ENCODE results near the gene OR5K2.

The OR5K2 gene

DNA sequence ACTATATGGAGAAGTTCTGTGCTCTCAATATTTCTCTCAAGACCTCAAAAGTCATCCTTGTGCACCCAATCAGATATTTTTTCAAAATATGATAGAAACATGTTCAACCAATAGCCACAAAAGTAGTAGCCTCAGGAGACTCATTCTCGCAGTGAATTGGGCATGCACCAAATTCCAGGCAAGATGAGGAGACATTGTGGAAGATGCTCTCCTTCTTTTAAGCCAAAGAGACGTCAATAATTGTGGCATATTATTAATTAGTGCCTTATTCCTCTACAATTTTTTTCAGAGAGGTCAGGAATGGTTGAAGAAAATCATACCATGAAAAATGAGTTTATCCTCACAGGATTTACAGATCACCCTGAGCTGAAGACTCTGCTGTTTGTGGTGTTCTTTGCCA, at the start of gene OR5K2:
Gene OR5K2 (plus strand): TSS at position 301 of the 400 bp plus-strand sequence. CDS start 0 bp downstream, at position 301.
- DNase-seq (ENCODE audit: low read depth in 1 of 2, low spot score in 1 of 2), result no peak

DNA sequence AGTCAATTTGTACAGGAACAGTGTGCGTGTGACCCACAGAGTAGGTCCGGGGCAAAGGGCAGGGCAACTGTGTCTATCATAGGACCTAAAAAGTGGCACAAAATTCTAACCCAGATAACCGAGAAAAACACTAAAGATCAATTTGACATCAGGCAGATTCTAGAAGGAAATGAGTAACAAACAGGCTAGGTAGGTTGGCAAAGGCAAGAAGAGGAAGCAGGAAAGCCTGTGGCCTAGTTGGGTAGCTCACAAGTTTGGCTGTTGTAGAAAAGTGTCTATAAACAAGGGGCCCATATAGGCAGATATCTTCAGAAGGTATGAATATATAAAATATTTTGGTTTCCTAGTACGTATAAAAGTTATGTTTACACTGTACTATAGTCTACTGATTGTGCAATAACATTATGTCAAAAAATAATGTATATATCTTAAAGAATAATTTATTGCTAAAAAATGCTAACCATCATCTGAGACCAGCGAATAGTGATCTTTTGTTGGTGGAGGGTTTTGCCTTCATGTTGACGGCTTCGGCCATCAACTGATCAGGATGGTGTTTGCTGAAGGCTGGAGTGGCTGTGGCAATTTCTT, 47.8 kb upstream of the OR5K2 start:
- no peak for DNase-seq (ENCODE audit: low read depth in 1 of 2, low spot score in 1 of 2)

DNA sequence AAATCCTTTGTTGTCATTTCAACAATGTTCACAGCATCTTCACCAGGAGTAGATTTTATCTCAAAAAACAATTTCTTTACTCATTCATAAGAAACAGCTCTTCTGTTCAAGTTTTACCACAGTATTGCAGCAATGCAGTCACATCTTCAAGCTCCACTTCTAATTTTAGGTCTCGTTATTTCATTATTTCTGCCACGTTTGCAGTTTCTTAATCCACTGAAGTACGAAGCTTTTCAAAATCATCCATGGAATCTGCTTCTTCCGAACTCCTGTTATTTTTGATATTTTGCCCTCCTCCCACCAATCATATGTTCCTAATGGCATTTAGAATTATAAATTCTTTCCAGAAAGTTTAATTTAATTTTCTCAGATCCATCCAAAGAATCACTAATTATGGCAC, 47.1 kb upstream of the OR5K2 start:
- no peak for DNase-seq (ENCODE audit: low read depth in 1 of 2, low spot score in 1 of 2)

DNA sequence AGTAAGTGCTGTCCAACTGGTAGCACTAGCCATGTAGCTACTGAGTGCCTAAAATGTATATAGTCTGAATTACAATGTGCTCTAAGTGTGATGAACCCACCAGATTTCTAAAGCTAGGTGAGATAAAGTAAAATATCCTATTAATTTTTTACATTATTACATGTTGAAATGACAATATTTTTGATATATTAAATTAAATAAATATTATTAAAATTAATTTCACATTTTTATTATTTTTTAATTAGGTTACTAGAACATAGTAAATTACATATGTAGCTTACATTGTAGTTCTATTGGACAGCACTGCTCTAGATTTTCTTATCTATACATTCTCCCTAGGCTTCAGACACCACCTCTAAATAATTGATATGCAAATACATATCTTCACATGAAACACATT, 43.7 kb upstream of the OR5K2 start:
- no peak for DNase-seq (ENCODE audit: low read depth in 1 of 2, low spot score in 1 of 2)

DNA sequence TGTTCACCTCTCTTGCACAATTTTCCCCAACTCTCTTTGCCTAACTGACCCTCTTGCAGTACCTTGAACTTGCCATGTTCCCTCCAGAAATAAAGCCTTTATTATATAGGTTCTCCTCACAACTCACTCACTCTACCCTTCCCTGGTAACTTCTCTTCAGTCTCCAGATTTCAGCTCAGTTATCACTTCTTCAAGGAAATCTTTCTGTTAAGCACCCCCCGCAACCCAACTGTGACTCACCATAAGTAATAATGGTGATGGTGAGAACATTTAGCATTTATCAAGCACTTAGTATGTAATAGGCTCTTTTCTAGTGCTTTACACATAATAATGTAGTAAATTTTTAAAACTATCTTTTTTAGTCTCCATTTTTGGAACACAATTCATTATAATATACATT, 42.6 kb upstream of the OR5K2 start:
- DNase-seq (ENCODE audit: low read depth in 1 of 2, low spot score in 1 of 2), result no peak

DNA sequence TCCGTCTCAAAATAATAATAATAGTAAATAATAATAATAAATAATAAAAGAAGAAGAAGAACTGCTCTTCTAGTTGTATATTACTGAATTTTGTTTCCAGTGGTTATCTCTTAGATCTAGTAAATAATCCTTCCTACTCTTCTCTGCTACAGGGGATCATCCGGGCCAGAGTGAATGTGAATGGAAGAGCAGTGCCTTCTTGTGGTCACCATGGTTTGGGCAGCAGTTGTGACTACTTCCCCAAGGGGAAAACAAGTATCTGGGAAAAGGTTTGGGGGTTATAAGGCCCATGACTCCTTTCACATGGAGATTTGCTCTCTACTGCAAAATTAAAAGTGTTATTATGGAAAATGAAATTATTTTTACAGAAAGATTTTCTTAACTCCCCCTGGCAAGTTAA, 39.9 kb upstream of the OR5K2 start:
- DNase-seq (ENCODE audit: low read depth in 1 of 2, low spot score in 1 of 2), result no peak

DNA sequence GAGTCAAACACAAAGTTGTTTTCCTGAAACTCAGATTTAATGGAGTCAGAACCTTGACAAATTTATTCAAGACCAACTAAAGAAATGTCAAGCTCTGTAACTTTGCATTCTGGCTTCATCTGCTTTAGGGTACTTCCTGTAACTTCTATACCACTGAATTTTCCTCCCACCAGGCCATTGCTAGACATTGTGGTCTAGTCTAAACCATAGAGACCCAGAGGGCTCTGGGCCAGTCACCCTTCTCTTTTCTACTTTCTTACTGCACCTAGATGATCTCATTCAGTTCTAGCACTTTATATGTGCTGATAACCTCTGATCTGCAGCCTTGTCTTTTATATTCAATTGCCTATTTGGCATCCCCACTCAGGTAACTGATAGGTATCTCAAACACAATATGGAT, 37.3 kb upstream of the OR5K2 start:
- no peak for DNase-seq (ENCODE audit: low read depth in 1 of 2, low spot score in 1 of 2)

DNA sequence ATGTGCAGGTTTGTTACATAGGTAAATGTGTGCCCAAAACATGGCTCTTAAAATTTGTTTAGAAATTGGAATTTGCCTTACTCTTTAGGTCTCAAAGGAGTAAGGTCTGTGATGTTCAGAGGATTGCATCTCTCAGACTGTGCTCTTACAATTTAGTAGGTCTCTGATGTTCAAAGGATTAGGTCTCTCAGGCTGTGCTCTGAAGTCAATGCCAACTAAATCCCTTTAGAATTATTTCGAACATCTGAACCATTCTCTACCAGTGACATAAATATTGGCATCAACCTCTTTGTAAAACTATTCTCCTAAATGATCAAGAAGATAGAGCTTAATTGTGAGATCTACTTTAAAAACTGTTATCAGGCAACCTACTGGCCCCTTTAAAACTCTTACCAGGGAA, 34.6 kb upstream of the OR5K2 start, which contains the start of gene OR5K1:
Gene OR5K1 (plus strand): TSS at position 301 of the 400 bp plus-strand sequence. CDS start 6,376 bp downstream, outside the sequence.
- DNase-seq (ENCODE audit: low read depth in 1 of 2, low spot score in 1 of 2), result no peak

DNA sequence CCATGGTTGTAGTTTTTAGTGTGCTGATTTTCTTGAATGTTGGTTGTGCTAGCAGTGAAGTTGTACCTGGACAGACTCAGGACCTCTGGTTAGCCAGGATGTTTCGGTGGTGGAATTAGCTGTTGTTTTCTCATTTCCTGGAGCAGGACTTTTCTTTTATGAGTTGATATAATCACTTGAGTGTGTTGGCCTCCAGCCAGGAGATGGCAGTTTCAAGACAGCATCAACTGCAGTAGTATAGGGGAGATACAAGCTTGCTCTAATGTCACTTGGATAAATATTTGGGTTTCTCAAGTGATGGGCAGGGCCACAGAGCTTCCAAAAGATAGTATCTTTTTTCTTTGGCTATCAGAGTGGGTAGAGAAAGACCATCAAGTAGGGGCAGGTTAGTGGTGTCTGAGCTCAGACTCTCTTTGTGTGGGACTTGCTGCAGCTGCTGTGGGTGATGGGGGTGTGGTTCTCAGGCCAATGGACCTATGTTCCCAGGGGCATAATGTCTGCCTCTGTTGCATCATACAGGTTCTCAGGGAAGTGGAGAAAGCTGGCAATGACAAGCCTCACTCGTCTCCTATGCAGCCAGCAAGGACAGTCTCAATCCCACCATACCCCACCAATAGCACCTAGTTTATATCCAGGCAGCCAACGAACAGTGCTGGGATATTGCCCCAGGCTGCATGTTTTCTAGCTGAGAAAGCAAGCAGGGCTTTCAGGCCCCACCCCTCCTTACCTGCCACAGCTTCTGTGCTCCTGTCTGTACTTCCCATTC, 14.6 kb upstream of the OR5K2 start:
- no peak for DNase-seq (ENCODE audit: low read depth in 1 of 2, low spot score in 1 of 2)

DNA sequence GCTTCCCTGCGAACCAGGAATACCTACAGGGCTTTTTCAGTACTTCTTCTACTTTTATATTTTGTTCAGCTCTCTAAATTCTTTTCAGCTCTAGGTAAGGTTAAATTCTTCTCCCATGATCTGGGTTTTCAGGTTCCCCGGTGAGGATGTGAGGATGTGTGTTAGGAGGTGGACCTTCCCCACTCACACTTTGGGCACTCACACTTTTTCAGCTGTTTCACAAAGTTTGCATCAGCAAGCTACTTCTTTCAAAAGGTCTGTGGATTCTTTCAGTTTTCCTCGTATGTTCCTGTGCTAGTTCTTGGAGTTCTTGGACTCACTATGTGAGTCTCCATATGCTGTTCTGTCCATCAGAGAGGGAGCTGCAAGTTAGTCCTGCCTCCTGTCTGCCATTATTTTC, 13.9 kb upstream of the OR5K2 start:
- no peak for DNase-seq (ENCODE audit: low read depth in 1 of 2, low spot score in 1 of 2)

DNA sequence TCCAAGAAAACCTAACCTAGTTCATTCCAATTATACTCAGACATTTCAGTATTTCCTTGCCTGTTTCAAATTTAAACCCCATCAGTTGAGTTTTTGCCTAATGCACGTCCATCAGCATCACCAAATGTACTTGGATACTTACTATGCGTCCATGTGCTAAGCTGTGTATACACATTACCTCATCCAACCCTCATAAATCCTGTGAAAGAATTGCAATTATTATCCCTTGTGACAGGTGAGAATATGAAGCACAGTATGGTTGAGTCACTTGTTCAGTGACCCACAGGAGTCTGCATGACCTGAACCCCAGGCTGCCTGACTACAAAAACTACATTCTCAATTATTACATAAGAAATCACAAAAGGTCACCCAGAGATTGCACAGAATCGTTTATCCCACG, 2.5 kb downstream of the OR5K2 start:
- DNase-seq (ENCODE audit: low read depth in 1 of 2, low spot score in 1 of 2), result no peak

DNA sequence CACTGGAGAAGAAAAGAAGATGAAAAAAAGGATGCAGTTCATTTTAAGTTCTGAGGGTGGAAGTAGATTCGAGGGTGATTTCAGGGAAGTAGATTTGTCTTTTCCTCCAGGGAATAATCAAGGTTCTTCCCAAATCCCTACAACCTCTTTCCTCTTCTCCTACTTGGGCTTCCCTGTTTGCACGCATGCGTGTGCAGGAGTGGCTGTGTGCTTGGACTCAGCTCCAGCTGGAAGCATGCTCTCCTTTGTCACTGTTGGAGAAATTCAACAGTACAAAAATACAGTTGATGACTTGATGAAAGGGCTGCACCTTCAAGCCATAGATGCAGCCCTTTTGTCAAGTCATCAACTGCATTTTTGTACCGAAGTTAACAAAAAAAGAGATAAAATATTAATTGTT, 3.8 kb downstream of the OR5K2 start:
- no peak for DNase-seq (ENCODE audit: low read depth in 1 of 2, low spot score in 1 of 2)

DNA sequence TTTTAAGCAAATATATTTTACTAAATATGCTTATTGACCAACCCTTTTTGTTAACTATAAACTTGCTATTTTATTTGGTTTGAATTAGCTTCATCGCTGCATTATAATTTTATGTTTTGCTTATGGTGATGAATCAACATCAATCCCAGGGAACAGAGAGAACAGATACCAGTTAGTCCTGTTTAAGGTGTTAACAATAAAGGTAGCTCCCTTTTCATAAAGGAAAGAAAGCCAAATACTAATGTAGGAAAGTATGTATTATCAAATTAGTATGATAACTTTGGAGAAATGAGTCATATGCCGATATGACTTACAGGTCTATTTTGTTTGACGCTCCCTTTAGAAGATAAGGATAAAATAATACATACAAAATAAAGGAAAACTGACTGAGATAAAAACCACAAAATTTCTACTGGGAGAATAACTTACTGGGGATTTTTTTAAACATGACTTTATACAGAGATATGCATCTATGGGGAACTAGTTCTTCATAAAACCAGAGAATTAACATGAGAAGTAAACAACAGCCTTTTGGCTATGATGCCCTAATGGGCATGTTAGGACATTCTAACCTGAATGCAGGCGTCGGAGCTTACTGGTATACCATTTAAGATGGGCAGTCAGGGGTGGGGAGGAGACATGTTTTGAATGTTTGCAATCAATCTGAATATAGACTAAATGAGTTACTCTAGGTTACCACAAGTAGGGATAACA, 4.5 kb downstream of the OR5K2 start:
- DNase-seq (ENCODE audit: low read depth in 1 of 2, low spot score in 1 of 2), result no peak

DNA sequence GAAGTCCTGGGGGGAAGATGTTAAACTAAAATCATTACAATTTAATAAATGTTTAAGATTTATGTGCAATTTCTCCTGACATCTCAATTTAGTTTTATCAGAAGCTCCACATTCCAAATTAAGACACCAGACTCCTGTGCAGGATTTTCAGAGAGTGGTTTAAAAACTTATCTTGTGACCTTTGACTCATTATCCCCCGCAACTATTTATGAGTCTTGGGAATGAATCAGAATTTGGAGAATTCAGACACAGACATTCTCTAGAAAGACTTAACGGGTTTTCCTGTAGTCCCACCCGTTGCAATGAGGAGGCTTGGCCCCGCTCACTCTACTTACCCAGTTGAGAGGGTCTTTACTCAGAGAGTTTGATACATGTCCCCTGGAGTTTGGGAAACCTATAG, 7.1 kb downstream of the OR5K2 start:
- no peak for DNase-seq (ENCODE audit: low read depth in 1 of 2, low spot score in 1 of 2)

DNA sequence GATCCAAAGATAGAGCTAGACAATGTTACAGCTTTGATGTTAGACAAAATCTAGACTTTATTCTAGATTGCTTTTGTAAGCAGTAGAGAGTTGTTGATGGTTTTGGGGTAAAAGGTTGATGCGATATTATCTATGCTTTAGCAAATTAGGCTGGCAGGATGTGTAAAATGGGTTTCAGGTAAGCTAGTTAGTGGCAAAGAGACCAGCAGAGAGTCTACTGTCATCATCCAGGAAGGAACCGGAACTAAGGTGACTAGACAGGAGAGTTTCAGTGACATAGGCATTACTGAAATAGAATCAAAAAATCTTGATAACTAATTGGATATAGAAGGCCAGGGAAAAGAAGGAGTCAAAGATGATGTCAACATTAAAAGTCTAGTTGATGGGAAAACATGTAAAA, 11.1 kb downstream of the OR5K2 start:
- no peak for DNase-seq (ENCODE audit: low read depth in 1 of 2, low spot score in 1 of 2)

DNA sequence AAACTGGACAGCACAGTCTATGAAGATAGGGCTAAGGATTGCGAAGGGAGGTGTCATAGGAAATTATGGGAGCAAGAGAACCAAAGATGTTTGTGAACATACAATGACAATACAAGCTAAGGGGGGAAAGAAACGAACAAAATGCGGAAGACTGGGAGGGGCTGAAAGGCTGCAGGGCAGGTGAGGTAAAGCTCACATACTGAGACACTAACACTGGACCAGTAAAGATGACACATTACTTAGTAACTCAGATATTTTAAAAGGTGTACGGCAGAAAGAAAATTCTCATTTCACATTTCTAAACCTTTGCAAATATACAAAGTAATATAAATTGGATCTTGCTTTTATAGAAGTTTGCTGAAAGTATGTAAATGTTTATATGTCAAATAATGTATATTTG, 15.1 kb downstream of the OR5K2 start:
- no peak for DNase-seq (ENCODE audit: low read depth in 1 of 2, low spot score in 1 of 2)

DNA sequence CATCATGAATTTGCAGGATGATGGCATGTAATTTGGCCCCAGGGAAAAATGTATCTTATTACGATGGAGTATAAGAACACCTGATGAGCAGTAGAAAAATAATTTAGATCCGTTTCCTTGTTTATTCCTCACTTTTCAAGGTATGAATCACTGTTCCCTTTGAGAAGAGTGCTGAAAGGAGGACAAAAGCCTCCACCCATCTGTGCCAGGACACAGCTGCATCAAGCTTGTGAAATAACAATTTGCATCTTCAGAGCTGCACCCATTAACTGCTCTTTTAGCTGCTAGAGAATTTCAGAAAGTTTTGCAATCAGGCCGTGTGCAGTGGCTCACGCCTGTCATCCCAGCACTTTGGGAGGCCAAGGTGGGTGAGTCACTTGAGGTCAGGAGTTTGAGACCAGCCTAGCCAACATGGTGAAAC, 15.6 kb downstream of the OR5K2 start:
- DNase-seq (ENCODE audit: low read depth in 1 of 2, low spot score in 1 of 2), result no peak

DNA sequence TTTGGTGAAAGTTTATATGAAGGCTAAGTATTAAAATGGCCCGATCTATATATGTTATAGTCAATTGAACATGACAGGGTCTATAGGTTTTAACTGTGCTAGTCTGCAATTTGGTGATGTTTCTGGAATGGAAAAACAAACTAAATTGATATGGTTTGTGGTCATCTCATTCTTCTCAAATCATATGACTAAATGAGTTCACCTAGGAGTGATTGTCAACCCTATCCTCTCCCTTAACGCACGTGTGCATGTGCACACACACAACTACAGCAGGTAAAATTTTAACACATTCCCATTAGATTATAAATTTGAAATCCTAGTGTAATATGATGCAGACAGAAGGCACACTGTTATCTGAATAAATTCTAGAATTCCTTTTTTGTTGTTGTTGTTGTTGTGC, 16.3 kb downstream of the OR5K2 start:
- DNase-seq (ENCODE audit: low read depth in 1 of 2, low spot score in 1 of 2), result no peak

DNA sequence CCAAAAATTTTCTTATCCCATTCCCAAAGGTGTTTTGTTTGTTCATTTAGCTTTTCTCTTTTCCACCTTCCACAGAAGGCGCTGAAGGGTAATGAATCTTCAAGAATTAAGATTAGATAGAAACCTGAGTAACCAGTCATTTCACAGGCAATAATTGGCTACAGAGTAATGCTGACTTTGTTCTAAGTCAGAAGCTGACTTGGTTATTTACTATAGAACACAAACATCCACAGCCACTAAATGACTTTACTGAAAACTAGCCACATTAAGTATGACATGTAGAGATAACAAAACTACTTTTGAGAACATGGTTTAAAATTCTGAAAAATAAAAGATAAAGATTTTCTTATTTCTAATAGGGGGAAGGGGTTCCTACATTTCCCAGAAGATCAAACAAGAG, 17.5 kb downstream of the OR5K2 start:
- DNase-seq (ENCODE audit: low read depth in 1 of 2, low spot score in 1 of 2), result no peak

DNA sequence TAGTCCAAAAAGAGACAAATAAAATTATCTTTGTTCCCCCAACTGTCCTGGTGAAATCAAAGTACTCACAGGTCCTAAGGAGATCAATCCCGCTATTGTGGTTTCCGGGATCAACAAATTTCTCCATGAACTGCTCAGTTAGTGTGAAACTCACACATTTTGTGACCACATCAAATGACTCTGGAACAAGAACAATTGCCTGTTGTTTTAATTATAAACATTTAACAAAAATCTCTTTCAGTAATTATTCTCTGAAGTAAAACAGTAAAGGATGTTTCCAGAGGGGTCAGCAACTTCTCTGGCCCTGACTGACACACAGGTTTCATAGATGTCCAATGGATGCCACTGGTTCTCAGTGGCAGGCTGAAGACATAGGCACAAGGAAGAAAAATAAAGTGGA, 21.3 kb downstream of the OR5K2 start:
- no peak for DNase-seq (ENCODE audit: low read depth in 1 of 2, low spot score in 1 of 2)

DNA sequence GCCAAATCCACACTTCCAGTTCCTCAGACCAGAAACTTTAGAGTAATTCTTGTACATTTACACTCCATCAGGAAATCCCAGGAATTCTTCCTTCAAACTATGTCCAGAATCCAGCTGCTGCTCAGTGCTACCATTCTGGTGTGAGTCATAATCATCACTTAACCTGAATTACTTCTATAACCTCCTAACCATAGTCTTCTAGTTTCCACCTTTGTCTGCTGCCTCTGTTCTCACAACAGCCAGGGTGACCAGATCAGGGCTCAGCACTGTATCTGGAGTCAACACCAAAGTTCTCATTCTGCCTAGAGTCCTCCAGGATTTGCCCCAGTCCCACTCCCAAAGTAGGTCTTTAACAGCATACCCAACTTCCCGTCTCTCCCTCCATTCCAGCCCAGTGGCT, 21.9 kb downstream of the OR5K2 start:
- no peak for DNase-seq (ENCODE audit: low read depth in 1 of 2, low spot score in 1 of 2)

DNA sequence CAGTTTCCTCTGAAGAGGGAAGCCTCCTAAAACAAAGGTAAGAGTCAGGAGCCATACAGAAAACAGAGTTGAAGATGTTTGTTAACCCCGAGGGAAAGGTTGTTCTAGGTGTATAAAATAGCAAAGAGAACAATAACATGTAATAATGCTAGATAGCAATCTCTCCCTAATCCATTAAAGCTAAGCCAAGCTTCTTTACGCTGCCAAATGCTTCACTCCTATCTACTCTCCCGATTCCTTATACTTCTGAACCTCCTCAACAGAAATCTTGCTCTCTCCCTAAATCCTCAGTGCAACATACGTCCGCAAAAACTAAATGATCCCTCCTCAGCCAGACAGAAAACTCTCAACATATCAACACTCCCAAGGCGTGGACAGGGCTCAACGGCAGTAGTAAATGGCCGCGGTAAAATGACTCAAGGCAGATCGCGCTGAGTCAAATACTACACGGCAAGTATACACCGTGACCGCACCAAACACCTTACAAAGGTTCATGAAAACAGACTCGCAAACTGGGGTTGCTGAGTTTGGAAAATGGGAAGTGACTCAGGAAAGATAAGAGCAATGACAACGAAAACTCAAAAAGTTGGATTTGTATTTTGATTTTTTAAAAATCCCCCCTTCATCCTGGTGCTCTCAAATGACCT, 24.5 kb downstream of the OR5K2 start:
- DNase-seq (ENCODE audit: low read depth in 1 of 2, low spot score in 1 of 2), result peak; percentile 22 to 47

Data from activated T-helper 1 cell treated with anti-CD3 and anti-CD28 coated beads, Interleukin-2, amount 50 U/mL, for 16 hours (primary cell).